ENCODE data around the gene SUSD6. TPM values are rescaled to one million over a fixed set of nuclear protein-coding genes. Genes with fewer than 3 reads are reported as not detected.

The SUSD6 gene
- total and polyA plus RNA-seq, 2 experiments from 2014 or later: 2.8 to 3.4 TPM

DNA sequence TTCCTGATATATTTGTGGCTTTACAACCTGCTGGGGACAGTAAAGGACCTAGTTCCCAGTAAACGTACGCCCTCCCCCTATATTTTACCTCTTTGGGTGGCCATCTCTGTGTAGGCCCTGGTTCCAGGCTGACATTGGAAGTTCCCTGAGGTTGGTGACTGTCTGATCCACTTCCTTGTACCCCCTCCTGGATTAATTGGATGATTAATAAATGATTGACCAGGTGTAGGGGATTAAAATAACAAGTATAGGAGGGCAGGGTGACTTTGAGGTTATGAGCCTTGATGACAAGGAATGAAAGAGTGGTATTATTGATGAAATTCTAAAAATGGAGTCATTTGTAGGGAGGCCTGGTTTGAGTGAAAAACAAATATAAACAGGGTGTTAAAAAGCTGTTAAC lies 9.6 kb downstream of the SUSD6 start:
- H2AFZ ChIP-seq: no peak overlapping the region
- H3K4me1 ChIP-seq (ENCODE audit: insufficient read depth): no peaks in the 10 kb centered on the region
- no peak overlapping the region for H3K27ac Mint-ChIP-seq
- no peaks in the 10 kb centered on the region for H3K79me2 ChIP-seq (replicated peaks; ENCODE audit: insufficient read depth)
- H3F3A ChIP-seq (replicated peaks; ENCODE audit: low read depth): no peaks in the 10 kb centered on the region
- DNase-seq (ENCODE audit: low spot score) (no peak), ATAC-seq (no peak)
- H3K27ac ChIP-seq (ENCODE audit: low read depth): no peak overlapping the region
- no peak overlapping the region for H3K4me2 ChIP-seq
- H3K4me3 Mint-ChIP-seq: no peak overlapping the region
- no peaks in the 10 kb centered on the region; the same call in 1 of the 2 replicates for H4K20me1 ChIP-seq (replicated peaks; ENCODE audit: insufficient read depth)
- H3K36me3 ChIP-seq (ENCODE audit: insufficient read depth): no peaks in the 10 kb centered on the region
- TF ChIP-seq ZNF114 (CRISPR knock-in tag; IDR thresholded peaks at IDR 0.05) (no peak), EZH2phosphoT487 (IDR thresholded peaks at IDR 0.05; ENCODE audit: unreplicated experiment) (no peak), NANOG (IDR thresholded peaks at IDR 0.05; ENCODE audit: borderline replicate concordance) (no peak), CREB1 (CRISPR knock-in tag; IDR thresholded peaks at IDR 0.05; ENCODE audit: low read depth) (no peak), POLR2AphosphoS5 (IDR thresholded peaks at IDR 0.05; ENCODE audit: low read depth) (no peak), ZNF462 (CRISPR knock-in tag; IDR thresholded peaks at IDR 0.05) (no peak), EZH2 (IDR thresholded peaks at IDR 0.05; ENCODE audit: low read depth, unreplicated experiment) (no peak), STAT1 (IDR thresholded peaks at IDR 0.05; ENCODE audit: unreplicated experiment) (no peak), JUNB (IDR thresholded peaks at IDR 0.05; ENCODE audit: unreplicated experiment) (no peak), ZNF331 (CRISPR knock-in tag; IDR thresholded peaks at IDR 0.05; ENCODE audit: low read depth) (no peak)
- TF ChIP-seq, protein P1, sequence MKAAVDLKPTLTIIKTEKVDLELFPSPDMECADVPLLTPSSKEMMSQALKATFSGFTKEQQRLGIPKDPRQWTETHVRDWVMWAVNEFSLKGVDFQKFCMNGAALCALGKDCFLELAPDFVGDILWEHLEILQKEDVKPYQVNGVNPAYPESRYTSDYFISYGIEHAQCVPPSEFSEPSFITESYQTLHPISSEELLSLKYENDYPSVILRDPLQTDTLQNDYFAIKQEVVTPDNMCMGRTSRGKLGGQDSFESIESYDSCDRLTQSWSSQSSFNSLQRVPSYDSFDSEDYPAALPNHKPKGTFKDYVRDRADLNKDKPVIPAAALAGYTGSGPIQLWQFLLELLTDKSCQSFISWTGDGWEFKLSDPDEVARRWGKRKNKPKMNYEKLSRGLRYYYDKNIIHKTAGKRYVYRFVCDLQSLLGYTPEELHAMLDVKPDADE (IDR thresholded peaks at IDR 0.05): no peak
- TF ChIP-seq, protein P2, sequence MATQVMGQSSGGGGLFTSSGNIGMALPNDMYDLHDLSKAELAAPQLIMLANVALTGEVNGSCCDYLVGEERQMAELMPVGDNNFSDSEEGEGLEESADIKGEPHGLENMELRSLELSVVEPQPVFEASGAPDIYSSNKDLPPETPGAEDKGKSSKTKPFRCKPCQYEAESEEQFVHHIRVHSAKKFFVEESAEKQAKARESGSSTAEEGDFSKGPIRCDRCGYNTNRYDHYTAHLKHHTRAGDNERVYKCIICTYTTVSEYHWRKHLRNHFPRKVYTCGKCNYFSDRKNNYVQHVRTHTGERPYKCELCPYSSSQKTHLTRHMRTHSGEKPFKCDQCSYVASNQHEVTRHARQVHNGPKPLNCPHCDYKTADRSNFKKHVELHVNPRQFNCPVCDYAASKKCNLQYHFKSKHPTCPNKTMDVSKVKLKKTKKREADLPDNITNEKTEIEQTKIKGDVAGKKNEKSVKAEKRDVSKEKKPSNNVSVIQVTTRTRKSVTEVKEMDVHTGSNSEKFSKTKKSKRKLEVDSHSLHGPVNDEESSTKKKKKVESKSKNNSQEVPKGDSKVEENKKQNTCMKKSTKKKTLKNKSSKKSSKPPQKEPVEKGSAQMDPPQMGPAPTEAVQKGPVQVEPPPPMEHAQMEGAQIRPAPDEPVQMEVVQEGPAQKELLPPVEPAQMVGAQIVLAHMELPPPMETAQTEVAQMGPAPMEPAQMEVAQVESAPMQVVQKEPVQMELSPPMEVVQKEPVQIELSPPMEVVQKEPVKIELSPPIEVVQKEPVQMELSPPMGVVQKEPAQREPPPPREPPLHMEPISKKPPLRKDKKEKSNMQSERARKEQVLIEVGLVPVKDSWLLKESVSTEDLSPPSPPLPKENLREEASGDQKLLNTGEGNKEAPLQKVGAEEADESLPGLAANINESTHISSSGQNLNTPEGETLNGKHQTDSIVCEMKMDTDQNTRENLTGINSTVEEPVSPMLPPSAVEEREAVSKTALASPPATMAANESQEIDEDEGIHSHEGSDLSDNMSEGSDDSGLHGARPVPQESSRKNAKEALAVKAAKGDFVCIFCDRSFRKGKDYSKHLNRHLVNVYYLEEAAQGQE (IDR thresholded peaks at IDR 0.05; ENCODE audit: unreplicated experiment): no peak
- TF ChIP-seq, protein P3, sequence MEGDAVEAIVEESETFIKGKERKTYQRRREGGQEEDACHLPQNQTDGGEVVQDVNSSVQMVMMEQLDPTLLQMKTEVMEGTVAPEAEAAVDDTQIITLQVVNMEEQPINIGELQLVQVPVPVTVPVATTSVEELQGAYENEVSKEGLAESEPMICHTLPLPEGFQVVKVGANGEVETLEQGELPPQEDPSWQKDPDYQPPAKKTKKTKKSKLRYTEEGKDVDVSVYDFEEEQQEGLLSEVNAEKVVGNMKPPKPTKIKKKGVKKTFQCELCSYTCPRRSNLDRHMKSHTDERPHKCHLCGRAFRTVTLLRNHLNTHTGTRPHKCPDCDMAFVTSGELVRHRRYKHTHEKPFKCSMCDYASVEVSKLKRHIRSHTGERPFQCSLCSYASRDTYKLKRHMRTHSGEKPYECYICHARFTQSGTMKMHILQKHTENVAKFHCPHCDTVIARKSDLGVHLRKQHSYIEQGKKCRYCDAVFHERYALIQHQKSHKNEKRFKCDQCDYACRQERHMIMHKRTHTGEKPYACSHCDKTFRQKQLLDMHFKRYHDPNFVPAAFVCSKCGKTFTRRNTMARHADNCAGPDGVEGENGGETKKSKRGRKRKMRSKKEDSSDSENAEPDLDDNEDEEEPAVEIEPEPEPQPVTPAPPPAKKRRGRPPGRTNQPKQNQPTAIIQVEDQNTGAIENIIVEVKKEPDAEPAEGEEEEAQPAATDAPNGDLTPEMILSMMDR (conservative IDR thresholded peaks at IDR 0.05; ENCODE audit: low read depth in 2 of 2): no peak
- H3K9me2 ChIP-seq (ENCODE audit: insufficient read depth): no peaks in the 10 kb centered on the region
- no peaks in the 10 kb centered on the region for H3K27me3 ChIP-seq (ENCODE audit: insufficient read depth)
- H3K36me3 Mint-ChIP-seq (ENCODE audit: low read depth): no peaks in the 10 kb centered on the region
- H3K4me1 Mint-ChIP-seq: peaks cover 11% of the 10 kb centered on the region
- H3K9me3 Mint-ChIP-seq: no peaks in the 10 kb centered on the region
- no peak overlapping the region for H3K4me3 ChIP-seq
- H3K27me3 Mint-ChIP-seq (ENCODE audit: insufficient read depth, low read depth, poor library complexity): no peaks in the 10 kb centered on the region

Data from GM23338 (cell line).